Activated CD4-positive, CD25-positive, alpha-beta regulatory T cell treated with anti-CD3 and anti-CD28 coated beads, Interleukin-2, amount 50 U/mL, for 16 hours (primary cell): ENCODE results near the gene PLA2G5.

Source experiments
- DNase-seq: peaks from one replicate; pipeline ENCODE4 v3.0.0-alpha.2; 2020; ENCODE audit warnings: low read depth, low spot score

Gene PLA2G5

GRCh38 chr1:20090119-20090518 lies 20.1 kb downstream of the PLA2G5 start:
- no peak for DNase-seq

- DNase-seq = no peak
These were observed 20.6 kb downstream of the PLA2G5 start for GRCh38 chr1:20090641-20091040.

- no peak for DNase-seq
These were observed 23.3 kb downstream of the PLA2G5 start for GRCh38 chr1:20093303-20093702.

GRCh38 chr1:20093940-20094391 lies 24.0 kb downstream of the PLA2G5 start:
- DNase-seq = no peak

- no peak for DNase-seq
These were observed 25.8 kb downstream of the PLA2G5 start for GRCh38 chr1:20095564-20096434.

GRCh38 chr1:20096840-20097447 lies 26.9 kb downstream of the PLA2G5 start:
- DNase-seq = no peak

- no peak for DNase-seq
These were observed 29.5 kb downstream of the PLA2G5 start for GRCh38 chr1:20099533-20099932.

- DNase-seq = no peak
These were observed 30.8 kb downstream of the PLA2G5 start for GRCh38 chr1:20100632-20101355.

GRCh38 chr1:20102875-20103274 lies 32.9 kb downstream of the PLA2G5 start:
- DNase-seq = no peak

GRCh38 chr1:20105856-20106255 lies 35.9 kb downstream of the PLA2G5 start:
- no peak for DNase-seq

GRCh38 chr1:20107351-20107750 lies 37.4 kb downstream of the PLA2G5 start:
- DNase-seq = no peak

GRCh38 chr1:20107796-20108195 lies 37.8 kb downstream of the PLA2G5 start:
- DNase-seq = no peak

- DNase-seq = no peak
These were observed 38.6 kb downstream of the PLA2G5 start for GRCh38 chr1:20108366-20109123.

GRCh38 chr1:20109223-20109856 lies 39.3 kb downstream of the PLA2G5 start:
- no peak for DNase-seq

- no peak for DNase-seq
These were observed 40.7 kb downstream of the PLA2G5 start for GRCh38 chr1:20110679-20111078.

- no peak for DNase-seq
These were observed 41.5 kb downstream of the PLA2G5 start for GRCh38 chr1:20111452-20111851.

- DNase-seq = no peak
These were observed 42.4 kb downstream of the PLA2G5 start for GRCh38 chr1:20112279-20113000.

GRCh38 chr1:20114021-20114648 lies 44.1 kb downstream of the PLA2G5 start:
- DNase-seq = no peak

- no peak for DNase-seq
These were observed 45.5 kb downstream of the PLA2G5 start for GRCh38 chr1:20115479-20115878.

- no peak for DNase-seq
These were observed 45.9 kb downstream of the PLA2G5 start for GRCh38 chr1:20115916-20116315.
